GM18499 (cell line): ENCODE measurements around the gene NT5DC2.

Source experiments
- ATAC-seq: cut with Tn5 transposase; IDR thresholded peaks from one replicate; pipeline ENCODE4 v1.9.1; 2021; ENCODE audit warnings: moderate number of reproducible peaks; ENCODE audit not compliant: insufficient read depth, unreplicated experiment

Gene NT5DC2

DNA sequence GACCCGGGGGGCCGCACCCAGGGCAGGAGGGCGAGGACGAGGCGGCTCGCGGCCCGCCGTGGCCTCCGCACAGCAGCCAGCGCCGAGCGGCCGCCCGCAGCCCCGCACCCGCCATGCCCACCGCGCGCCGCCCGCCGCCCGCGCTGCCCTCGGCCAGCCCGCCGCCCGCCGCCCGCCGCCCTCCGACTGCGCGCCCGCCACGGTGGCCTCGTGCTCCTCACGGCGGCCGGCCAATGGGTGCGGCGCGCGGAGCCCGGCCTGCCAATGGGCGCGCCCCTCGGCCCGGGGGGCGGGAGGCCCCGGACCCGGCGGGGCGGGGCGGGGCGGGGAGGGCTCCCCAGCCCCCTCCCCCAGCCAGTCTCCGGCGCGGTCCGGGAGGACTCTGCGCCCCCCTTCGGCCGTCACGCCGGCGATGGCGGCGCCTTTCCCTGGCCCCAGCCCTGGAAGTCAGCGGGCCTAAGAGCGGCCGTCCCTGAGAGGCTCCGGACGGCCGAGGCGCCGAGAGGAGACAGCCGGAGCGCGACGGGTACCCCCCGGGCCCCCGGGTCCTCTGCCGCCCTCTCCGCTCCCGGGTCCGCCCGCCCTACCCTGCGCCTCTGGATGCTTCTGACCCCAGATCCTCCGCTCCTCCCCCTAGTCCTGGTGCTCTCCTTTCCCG is at the start of gene NT5DC2:
Gene NT5DC2 (minus strand): TSS at position 235 of the 658 bp plus-strand sequence. CDS start 120 bp downstream, at position 115.
- no peak for ATAC-seq

DNA sequence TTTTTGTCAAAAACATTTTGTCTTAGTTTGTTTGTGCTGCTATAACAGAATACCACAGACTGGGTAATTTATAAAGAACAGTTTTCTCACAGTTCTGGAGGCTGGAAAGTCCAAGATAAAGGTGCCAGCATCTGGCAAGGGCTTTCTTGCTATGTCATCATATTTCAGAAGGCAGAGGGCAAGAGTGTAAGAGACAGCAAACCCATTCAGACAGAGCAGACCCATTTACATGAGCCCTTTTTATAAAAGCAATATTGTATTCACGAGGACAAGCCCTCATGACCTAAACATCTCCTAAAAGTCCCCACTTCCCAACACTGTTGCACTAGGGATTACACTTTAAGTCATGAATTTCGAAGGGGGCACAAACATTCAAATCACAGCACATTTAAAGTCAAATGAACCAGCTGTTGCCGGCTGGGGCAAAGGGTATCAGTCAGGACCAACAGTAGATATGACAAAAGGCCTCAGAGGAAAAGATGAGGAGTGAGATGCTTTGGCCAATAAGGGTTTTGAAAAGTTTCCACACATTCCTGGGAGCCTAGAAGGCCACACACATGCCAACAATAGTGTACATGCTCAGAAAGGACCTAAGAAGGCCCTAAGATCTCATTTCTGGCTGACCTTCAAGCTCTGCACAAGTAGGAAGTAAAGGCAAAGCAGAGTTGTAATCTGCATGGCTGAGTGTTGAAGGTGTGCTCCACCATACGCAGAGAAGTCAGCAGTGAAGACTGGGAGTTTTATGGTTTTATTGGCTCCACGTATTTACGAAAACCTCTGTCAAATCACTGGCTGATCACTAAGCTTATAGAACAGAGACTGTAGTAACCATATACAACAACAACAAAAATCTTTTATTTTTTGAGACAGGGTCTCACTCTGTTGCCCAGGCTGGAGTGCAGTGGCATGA is 40.7 kb upstream of the NT5DC2 start:
- ATAC-seq: no peak

DNA sequence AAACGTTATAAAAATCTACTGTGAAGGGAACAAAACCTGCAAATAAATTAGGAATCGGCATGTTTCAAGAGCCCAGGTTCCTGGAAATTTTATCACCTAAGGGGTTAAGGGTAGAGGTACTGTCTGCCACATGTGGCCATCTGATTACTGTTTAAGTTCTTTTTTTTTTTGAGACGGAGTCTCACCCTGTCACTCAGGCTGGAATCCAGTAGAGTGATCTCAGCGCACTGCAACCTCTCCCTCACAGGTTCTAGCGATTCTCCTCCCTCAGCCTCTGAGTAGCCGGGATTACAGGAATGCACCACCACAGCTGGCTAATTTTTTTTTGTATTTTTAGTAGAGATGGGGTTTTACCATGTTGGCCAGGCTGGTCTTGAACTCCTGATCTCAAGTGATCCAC is 38.6 kb upstream of the NT5DC2 start:
- ATAC-seq: no peak

DNA sequence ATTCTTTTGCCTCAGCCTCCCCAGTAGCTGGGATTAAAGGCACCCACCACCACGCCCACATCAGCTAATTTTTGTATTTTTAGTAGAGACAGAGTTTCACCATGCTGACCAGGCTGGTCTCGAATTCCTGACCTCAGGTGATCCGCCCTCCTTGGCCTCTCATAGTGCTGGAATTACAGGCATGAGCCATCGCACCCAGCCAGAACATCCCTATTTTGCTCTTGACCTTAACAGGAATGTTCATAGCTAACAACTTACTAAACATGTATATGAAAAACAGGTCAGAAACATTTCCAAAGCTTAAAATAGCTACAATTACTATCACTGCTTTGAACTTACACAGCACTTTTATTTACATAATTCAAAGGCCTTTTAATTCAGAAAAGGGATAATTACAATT is 36.4 kb upstream of the NT5DC2 start:
- ATAC-seq: no peak

DNA sequence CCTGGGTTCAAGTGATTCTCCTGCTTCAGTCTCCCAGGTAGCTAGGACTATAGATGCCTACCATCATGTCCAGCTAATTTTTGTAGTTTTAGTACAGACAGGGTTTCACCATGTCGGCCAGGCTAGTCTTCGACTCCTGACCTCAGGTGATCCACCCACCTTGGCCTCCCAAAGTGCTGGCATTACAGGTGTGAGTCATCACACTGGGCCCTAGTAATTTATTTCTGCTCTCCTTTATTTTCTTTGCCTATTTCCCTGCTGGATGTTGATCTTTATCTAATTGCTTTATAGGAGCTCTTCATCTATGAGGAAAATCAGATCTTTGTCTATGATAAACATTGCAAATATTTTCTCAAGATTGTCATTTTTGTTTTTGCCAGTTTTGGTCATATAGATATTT is 34.4 kb upstream of the NT5DC2 start:
- no peak for ATAC-seq

DNA sequence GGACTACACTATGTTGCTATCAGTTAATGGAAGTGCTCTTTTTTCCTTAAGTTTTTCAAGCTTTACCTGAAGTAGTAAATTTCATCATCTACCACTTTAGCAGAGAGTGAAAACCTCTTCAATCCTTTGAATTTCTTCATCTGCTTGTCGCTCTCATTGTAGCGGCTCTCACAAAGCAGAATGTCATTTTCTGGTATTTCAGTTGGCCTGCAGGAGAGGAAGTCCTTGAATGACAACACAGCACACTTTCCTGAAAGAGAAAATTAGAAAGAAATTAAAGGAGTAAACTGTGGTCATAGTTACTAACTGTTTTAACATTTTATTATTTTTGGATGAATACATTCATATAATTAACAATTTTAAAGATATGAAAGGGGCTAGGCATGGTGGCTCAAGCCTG is 30.3 kb upstream of the NT5DC2 start:
- no peak for ATAC-seq

DNA sequence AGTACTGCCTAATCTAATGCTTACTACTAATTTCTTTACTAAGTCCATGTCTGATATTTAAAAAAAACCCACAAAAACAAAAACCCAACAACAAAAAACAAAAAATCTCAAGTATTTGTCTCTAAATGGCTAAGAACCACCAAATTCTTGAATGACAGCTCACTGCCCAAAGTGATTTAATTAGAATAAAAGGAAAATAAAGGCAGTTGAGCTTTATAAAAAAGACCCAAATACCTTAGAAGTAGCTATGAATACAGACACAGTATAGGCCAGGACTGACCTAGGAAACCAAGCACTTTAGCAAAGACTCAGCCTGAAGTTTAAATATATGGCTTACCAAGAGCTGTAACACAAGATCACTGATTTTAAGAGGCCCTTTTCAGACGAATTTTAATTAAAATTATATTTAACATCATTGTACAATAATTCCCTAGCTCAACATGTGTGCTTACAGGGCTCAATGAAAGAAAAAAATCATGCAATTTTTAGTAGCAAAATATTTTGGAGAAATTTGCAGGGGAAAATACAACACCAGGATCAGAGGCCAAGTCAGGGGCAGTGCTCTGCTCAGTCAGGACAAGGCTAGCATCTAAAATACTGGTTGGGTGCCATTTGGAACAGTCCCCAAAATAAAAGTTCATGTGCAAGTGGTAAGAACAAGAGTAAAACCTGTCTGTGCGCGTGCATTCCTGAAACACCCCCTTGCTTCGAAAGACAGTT is 27.5 kb upstream of the NT5DC2 start:
- ATAC-seq: no peak

DNA sequence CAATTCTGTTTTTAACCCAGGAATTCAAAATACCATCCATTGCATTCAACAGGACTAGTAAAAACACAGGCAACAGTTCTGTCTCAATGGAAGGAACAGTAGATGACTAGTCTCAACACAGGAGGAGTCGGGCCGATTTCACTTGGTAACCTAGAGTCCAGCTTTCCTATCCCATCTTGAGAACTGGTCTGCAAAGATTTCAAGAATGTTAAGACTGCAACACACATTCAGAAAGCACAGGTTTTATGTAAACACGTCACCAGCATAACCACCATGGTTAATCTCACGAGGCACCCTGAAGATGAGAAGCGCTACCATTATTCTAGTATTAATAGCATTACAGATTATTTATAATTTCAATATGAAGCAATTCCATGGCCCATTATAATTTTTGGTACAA is 24.8 kb upstream of the NT5DC2 start:
- ATAC-seq: no peak

DNA sequence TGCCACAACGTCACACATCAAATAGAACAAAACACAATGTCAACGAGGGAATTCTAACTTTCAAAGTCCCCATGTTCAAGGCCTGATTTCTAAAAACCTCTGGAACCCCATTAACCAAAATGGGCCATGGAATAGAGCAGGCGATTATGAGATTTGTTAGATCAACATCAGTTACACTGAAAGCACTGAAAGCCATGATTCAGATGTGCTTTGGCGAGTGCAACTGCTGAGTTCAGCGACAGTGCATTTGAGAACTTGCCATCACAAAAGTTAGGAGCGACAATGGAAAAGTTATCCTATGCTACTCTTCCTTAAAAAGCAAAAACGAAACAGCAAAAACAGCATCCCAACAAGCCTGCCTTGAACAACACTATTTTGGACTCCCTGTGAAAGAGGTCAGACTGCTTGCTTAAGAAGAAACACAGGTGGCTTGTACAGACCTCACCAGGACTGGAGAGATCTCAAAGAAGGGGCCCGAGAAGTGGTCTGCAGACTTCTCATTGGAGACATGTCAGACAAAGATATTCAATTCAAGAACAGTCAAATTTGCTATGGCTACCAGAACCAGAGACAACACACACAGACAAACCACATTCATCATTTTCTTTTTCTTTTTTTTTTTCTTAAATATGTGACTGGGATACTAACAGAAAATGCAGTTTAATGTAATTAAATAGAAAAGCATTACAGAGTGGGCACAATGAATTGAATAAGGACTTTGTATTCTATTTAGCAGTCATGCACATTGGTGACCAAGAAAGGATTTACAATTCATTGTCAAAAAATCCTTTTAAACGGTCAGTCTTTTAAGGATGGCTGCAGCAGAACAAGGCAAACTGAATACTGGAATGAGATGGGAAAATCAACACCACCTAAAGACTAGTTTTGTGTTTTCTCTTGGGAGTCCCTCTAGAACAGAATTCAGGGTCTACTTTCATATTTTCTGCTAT is 23.6 kb upstream of the NT5DC2 start:
- no peak for ATAC-seq

DNA sequence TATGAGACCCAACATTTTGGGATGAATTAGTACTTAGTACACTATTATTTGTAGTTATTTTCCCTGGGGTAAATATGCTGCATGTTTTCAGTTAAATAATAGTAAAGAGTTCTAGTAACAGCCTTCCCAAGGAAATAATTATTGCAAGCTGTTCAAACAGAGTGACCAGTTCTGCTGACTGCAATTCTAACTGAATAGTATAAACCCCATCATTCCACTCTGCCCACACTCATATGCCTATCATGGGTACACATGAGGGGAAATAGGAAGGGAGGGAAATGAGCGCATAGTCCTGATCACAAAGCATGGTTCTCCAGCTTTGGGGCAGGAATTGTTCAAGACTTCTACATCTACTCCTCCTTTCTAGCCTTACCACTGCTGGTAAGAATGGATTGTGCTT is 21.4 kb upstream of the NT5DC2 start:
- ATAC-seq: no peak

DNA sequence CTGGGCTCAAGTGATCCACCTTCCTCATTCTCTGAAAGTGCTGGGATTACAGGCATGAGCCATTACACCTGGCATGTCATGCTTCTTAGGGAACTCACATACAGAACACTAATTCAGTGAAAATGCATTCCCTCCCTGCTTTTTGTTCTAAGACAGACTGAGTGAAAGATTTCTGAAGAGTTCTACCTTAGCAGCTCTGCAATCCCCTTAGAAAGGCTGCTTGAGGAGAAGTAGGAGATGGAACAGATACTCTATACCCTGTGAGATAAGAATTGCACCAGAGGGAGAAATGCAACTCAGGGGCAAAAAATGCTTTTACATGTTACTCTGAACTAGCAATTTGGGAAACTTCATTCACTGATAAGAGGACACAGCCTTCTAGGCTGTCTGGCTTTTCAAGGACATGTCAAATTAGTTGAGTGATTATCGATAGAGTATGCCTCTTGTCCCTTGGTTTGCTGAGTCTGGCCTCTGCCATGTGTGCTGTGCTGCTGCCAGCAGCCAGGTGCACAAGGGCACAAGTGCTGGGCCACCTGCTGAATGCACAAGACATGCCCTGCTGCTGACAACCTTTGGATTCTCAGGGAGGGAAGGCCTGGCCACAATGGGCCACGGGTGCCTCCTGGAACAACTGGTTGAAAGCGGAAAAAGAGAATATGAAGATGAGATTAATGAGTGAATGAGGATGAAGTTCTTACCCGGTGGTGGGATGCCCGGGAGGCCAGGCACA is 20.5 kb upstream of the NT5DC2 start:
- no peak for ATAC-seq

DNA sequence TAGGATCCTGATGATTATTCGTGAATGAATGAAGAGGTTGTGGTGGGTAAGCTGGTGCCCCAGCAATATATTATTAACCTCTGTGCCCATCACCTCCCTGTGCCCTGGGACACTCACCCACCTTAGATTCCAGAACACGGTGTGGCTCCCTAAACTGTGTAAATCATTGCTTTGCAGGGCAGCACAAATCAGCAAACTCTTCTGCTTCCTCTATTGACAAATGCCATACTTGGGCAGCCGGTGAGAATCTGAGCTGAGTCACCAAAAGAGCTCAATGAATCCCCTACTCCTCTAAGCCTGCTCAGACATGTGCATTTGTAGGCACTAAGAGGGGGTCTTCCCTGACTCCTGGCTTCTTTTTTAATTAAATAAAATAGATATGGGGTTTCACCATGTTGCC is 18.4 kb upstream of the NT5DC2 start:
- ATAC-seq: no peak

DNA sequence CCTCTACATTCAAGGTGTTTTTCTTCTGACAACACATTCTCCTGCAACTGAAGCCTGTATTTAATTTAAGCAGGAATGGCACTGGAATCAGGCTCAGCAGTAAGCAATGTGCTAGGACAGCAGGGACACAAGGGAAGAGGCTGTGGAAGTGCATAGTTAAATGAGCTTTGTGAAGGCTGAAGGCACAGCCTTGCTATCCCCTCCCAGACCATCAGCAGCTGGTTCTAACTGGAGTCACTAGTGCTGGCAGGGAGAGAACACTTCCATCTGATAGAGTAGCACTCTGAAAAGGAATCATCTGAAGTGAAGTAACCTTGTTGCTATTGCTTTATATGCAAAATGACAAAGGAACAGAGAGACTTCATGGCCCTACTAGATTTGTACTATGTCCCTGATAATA is 17.5 kb upstream of the NT5DC2 start:
- no peak for ATAC-seq

DNA sequence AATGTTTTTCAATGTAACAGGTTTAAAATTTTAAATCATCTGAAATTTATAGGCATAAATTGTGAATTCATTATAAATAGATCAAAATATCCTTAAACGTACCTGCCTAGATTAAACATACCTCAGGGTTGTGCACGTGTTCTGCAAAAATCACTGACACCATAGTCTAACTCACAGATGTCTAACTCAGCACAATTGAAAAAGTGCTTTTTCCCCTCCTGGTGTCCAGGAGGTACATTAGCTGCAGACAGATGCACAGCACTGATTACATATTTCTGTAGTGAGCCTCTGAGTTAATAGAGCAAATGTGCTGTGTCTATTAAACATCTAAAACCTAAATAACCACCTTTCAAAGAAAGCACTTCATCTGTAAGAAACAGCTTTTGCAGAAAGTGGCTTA is 13.5 kb upstream of the NT5DC2 start:
- no peak for ATAC-seq

DNA sequence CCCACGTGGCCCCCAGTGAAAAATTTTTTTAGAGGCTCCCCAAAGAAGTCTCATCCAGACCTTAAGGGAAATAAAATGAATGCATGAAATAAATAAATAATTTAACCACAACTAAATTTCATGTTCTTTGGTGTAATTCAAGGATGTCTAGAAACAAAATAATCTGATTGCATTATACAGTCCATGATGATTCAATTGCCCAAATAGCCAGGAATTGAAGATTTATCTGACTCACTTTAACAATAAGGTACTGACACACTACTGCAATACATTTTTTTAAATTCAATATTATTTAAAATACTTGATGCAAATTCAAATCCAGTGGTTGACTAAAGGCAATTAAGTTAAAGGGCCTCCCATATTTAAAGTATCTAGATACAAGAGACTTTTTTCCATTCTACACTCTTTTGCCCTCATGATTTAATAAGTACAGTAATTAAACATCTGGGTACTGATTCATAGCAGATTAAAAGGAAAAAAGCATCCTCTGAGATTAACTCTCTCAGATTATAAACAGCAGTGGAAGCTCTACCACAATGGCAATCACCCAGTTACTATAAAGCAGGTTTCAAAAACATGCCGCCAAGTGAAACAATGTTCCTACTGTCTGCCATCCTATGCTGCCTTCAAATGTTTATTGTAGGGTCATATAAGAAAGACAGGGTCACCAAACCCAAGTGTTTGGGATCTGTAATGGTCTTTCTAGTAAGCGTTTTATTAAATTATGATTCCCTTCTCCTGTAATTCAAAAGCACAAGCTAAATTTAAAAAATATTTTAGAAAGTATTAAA is 12.6 kb upstream of the NT5DC2 start:
- no peak for ATAC-seq

DNA sequence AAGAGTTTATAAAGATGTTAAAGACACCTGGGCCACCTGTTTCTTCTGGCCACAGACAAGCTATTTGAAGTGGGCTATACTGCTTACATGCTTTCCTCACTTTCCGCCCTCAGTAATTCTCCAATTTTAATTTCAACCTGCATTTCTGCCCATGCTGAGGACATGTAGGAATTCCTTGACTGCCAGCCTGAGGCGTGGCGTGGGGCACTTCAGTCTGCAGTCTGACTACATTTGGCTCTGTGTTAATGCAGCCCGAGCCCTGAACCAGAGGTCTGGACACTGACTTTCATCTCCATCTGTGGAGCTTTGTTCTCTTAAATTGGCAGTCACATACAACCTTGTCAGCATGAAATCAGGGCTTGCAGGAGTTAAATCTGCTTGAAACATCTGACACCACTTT is 11.3 kb upstream of the NT5DC2 start:
- no peak for ATAC-seq

DNA sequence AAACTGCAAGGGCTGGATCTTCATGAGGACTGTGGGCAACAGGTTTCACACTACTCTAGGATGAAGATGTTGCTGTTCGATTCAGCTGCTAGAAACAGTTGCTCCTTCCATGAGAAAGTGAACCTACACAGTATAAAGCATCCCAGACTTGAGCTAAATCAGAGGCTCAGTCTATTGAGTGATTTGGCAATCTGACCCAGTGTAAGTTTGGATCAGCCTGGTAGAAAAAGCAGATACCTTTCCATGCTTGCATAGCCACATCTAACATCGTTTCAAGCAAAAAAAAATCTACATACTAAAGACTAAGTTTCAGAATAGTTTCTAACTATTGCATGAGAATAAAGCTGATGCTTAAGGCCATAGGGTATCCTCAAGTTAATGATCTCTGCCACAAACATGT is 7.4 kb upstream of the NT5DC2 start:
- ATAC-seq: no peak

DNA sequence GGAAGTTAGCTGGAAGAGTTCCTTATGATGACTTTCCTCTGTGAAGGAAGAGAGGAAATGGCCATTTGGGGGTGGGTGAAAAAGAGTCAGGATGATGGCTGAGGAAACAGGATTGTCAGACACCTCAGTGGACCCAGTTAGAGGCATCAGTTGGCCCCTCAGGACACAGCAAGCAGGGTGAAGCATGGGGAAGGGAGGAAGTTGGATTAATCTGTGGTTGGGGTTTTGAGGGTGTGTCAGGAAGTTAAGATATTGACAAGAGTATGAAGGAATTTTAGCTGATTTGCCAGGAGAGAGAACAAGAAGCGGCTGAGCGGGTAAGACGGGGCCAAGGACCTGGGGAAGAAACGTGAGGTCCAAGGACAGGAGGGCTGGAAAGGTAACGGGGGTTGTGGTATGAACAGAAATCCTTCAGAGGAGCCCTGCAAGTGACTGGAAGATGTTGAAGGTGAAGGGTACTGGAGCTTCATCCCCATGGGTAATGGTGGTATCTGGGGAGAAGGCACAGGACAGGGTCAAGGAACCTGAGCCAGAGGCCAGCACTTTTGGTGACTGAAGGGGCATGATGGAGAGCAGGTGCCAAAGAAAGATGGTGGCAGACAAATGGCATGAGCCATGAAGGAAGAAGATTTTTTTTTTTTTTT is 5.5 kb upstream of the NT5DC2 start:
- no peak for ATAC-seq
